Liver (tissue), 9 donors: ENCODE measurements around the gene STEAP2. TPM values are rescaled to one million over a fixed set of nuclear protein-coding genes. Genes with fewer than 3 reads are reported as not detected.

Source experiments
- DNase-seq: peaks from one replicate; pipeline ENCODE4 v3.0.0-alpha.2; 2017; ENCODE audit warnings: low spot score
- H3K27ac ChIP-seq, 2 donors: one replicate each; pipeline ENCODE4 v1.7.0; 2013; ENCODE audit warnings: inconsistent platforms in 2 of 2, low read length in 2 of 2, control low read depth in 1 of 2, low read depth in 1 of 2, mild to moderate bottlenecking in 1 of 2
- H3K27me3 ChIP-seq, 4 donors: one replicate each; pipeline versions ENCODE4 v1.6.1 to v1.7.0; 2013; ENCODE audit warnings: low read length in 3 of 4, inconsistent platforms in 1 of 4, mild to moderate bottlenecking in 1 of 4, moderate library complexity in 1 of 4; ENCODE audit not compliant: control insufficient read depth in 4 of 4, insufficient read depth in 4 of 4
- H3K36me3 ChIP-seq, 4 donors: one replicate each; pipeline versions ENCODE4 v1.6.1 to v1.7.0; 2013; ENCODE audit warnings: low read length in 3 of 4, mild to moderate bottlenecking in 3 of 4, low read depth in 1 of 4, moderate library complexity in 1 of 4; ENCODE audit not compliant: control insufficient read depth in 4 of 4, insufficient read depth in 3 of 4
- H3K4me1 ChIP-seq, 4 donors: one replicate each; pipeline versions ENCODE4 v1.6.1 to v1.7.0; 2013; ENCODE audit warnings: low read length in 3 of 4, mild to moderate bottlenecking in 3 of 4, moderate library complexity in 1 of 4; ENCODE audit not compliant: control insufficient read depth in 4 of 4, insufficient read depth in 4 of 4
- H3K4me3 ChIP-seq, 3 donors: one replicate each; pipeline versions ENCODE4 v1.6.1 to v1.7.0; 2013; ENCODE audit warnings: low read length in 3 of 3, control low read depth in 1 of 3, low read depth in 1 of 3, mild to moderate bottlenecking in 1 of 3
- H3K9ac ChIP-seq, 2 donors: one replicate each; pipeline ENCODE4 v1.7.0; 2013; ENCODE audit warnings: low read length in 2 of 2, mild to moderate bottlenecking in 2 of 2, moderate library complexity in 2 of 2, control low read depth in 1 of 2, low read depth in 1 of 2
- H3K9me3 ChIP-seq, 4 donors: one replicate each; pipeline versions ENCODE4 v1.6.1 to v1.7.0; 2013; ENCODE audit warnings: low read length in 3 of 4; ENCODE audit not compliant: control insufficient read depth in 4 of 4
- CTCF ChIP-seq: fragments of 150-350 bp; IDR thresholded peaks from 2 replicates; pipeline ENCODE4 v1.5.1; 2017; ENCODE audit warnings: improper control_type of control experiment, low read depth, low read length; ENCODE audit not compliant: missing input control
- EGR1 ChIP-seq, 2 donors: IDR thresholded peaks; 2 replicates each; pipeline ENCODE4 v1.6.1; 2016 to 2018; ENCODE audit warnings: antibody characterized with exemption in 2 of 2, low read depth in 2 of 2
- FOXA1 ChIP-seq: IDR thresholded peaks from 2 replicates; pipeline ENCODE4 v1.6.1; 2016; ENCODE audit warnings: antibody characterized with exemption
- FOXA2 ChIP-seq: IDR thresholded peaks from 2 replicates; pipeline ENCODE4 v1.6.1; 2016; ENCODE audit warnings: antibody characterized with exemption
- GABPA ChIP-seq, 2 donors: IDR thresholded peaks in 1 of 2; conservative IDR thresholded peaks in 1 of 2; 2 replicates each; pipeline ENCODE4 v1.6.1; 2016; ENCODE audit warnings: antibody characterized with exemption in 2 of 2, mild to moderate bottlenecking in 1 of 2, moderate library complexity in 1 of 2
- HNF4A ChIP-seq, 2 donors: conservative IDR thresholded peaks; 2 replicates each; pipeline ENCODE4 v1.6.1; 2016; ENCODE audit warnings: antibody characterized with exemption in 2 of 2, mild to moderate bottlenecking in 2 of 2
- HNF4G ChIP-seq: IDR thresholded peaks from 2 replicates; pipeline ENCODE4 v1.6.1; 2016; ENCODE audit warnings: antibody characterized with exemption
- JUND ChIP-seq, 2 donors: IDR thresholded peaks; 2 replicates each; pipeline ENCODE4 v1.6.1; 2016; ENCODE audit warnings: antibody characterized with exemption in 2 of 2
- NR2F2 ChIP-seq: IDR thresholded peaks from 2 replicates; pipeline ENCODE4 v1.6.1; 2016; ENCODE audit warnings: antibody characterized with exemption
- RAD21 ChIP-seq, 2 donors: IDR thresholded peaks; 2 replicates each; pipeline ENCODE4 v1.6.1; 2016; ENCODE audit warnings: antibody characterized with exemption in 2 of 2, mild to moderate bottlenecking in 2 of 2
- REST ChIP-seq: IDR thresholded peaks from 2 replicates; pipeline ENCODE4 v1.6.1; 2016; ENCODE audit warnings: antibody characterized with exemption, mild to moderate bottlenecking
- RXRA ChIP-seq, 2 donors: IDR thresholded peaks; 2 replicates each; pipeline ENCODE4 v1.6.1; 2017 to 2018; ENCODE audit warnings: antibody characterized with exemption in 2 of 2, mild to moderate bottlenecking in 1 of 2
- SP1 ChIP-seq: IDR thresholded peaks from 2 replicates; pipeline ENCODE4 v1.6.1; 2018; ENCODE audit warnings: antibody characterized with exemption, mild to moderate bottlenecking
- TAF1 ChIP-seq: conservative IDR thresholded peaks from 2 replicates; pipeline ENCODE4 v1.6.1; 2016; ENCODE audit warnings: antibody characterized with exemption, mild to moderate bottlenecking
- YY1 ChIP-seq: IDR thresholded peaks from 2 replicates; pipeline ENCODE4 v1.6.1; 2016; ENCODE audit warnings: antibody characterized with exemption, mild to moderate bottlenecking
- WGBS: extraction: QIAGEN DNeasy Blood & Tissue Kit; methylation state at CpG from one replicate; pipeline ENCODE4 v1.1.7; 2013; 5-methylcytosine and 5-hydroxymethylcytosine counted together
- polyA plus RNA-seq, 2 donors: library from polyadenylated mRNA; stranded (reverse) in 1 of 2; unstranded in 1 of 2; fragments of 200-250 nt in 1 of 2; fragments of >200 nt in 1 of 2; fragmentation: Nextera tagmentation in 1 of 2; extraction: Ambion mirVana in 1 of 2; gene quantifications; one replicate each; pipeline versions ENCODE4 v1.2.1 to v1.2.3, GENCODE V29; 2013 to 2015
- total RNA-seq, 2 donors: library from RNA; depleted of rRNA; stranded (reverse); fragments of >200 nt; gene quantifications; one replicate each; pipeline ENCODE4 v1.2.3, GENCODE V29; 2014
- TF ChIP-seq, protein P1 (sequence below): IDR thresholded peaks from 2 replicates; pipeline ENCODE4 v1.6.1; 2016; ENCODE audit warnings: antibody characterized with exemption
- TF ChIP-seq, protein P2 (sequence below): IDR thresholded peaks from 2 replicates; pipeline ENCODE4 v1.6.1; 2016; ENCODE audit warnings: antibody characterized with exemption
- donor health status: healthy.
- donor health status: healthy.
- donor health status: healthy.
- donor health status: healthy.
- donor health status: healthy.

STEAP2 gene
- total and polyA plus RNA-seq, 4 donors = 1.2 to 25.9 (median 5.2) TPM

GRCh38 chr7:90270431-90271178, 59.1 kb downstream of the STEAP2 start (continued):
- TF ChIP-seq REST (peak; percentile 55), YY1 (no peak), NR2F2 (no peak), SP1 (peak; percentile 45), HNF4A (conservative IDR thresholded peaks at IDR 0.05) (peak; percentile 44 to 69), HNF4G (no peak), EGR1 (IDR thresholded peaks at IDR 0.05; ENCODE audit: low read depth in 2 of 2) (no peak), RXRA (IDR thresholded peaks at IDR 0.05) (peak; percentile 38 to 77)
- TF ChIP-seq, protein P1, sequence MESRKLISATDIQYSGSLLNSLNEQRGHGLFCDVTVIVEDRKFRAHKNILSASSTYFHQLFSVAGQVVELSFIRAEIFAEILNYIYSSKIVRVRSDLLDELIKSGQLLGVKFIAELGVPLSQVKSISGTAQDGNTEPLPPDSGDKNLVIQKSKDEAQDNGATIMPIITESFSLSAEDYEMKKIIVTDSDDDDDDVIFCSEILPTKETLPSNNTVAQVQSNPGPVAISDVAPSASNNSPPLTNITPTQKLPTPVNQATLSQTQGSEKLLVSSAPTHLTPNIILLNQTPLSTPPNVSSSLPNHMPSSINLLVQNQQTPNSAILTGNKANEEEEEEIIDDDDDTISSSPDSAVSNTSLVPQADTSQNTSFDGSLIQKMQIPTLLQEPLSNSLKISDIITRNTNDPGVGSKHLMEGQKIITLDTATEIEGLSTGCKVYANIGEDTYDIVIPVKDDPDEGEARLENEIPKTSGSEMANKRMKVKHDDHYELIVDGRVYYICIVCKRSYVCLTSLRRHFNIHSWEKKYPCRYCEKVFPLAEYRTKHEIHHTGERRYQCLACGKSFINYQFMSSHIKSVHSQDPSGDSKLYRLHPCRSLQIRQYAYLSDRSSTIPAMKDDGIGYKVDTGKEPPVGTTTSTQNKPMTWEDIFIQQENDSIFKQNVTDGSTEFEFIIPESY = no peak
- TF ChIP-seq, protein P2, sequence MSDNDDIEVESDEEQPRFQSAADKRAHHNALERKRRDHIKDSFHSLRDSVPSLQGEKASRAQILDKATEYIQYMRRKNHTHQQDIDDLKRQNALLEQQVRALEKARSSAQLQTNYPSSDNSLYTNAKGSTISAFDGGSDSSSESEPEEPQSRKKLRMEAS = no peak

- Histone ChIP-seq H3K4me3 (no peak overlapping the region), H3K27ac (no peak overlapping the region), H3K36me3 (no peaks in the 10 kb centered on the region), H3K4me1 (peaks cover 3 to 65% (median 32%) of the 10 kb centered on the region in 4 donors), H3K27me3 (no peaks in the 10 kb centered on the region), H3K9ac (no peak overlapping the region), H3K9me3 (no peaks in the 10 kb centered on the region)
- WGBS = 57% methylated on average over 2 of the region's 2 CpGs
- TF ChIP-seq TAF1 = no peak
- TF ChIP-seq JUND (IDR thresholded peaks at IDR 0.05) = no peak
- no peak for DNase-seq
Observed at GRCh38 chr7:90271753-90272152, 60.2 kb downstream of the STEAP2 start.

- Histone ChIP-seq H3K4me3 (no peak overlapping the region), H3K4me1 (peaks cover 3 to 60% (median 30%) of the 10 kb centered on the region in 4 donors), H3K36me3 (no peaks in the 10 kb centered on the region), H3K9me3 (no peaks in the 10 kb centered on the region), H3K27ac (no peak overlapping the region), H3K9ac (no peak overlapping the region), H3K27me3 (no peaks in the 10 kb centered on the region)
- DNase-seq = no peak
- TF ChIP-seq, protein P2 = no peak
- TF ChIP-seq REST = no peak
- TF ChIP-seq TAF1 = no peak
- TF ChIP-seq FOXA1 = no peak
- TF ChIP-seq RAD21 (IDR thresholded peaks at IDR 0.05) = no peak
- no peak for TF ChIP-seq CTCF
- no peak for TF ChIP-seq FOXA2
- TF ChIP-seq GABPA (IDR thresholded peaks at IDR 0.05 in 1 of 2, conservative IDR thresholded peaks at IDR 0.05 in 1 of 2) = no peak
- TF ChIP-seq EGR1 (IDR thresholded peaks at IDR 0.05; ENCODE audit: low read depth in 2 of 2) = no peak
- TF ChIP-seq HNF4A (conservative IDR thresholded peaks at IDR 0.05) = no peak
- TF ChIP-seq YY1 = no peak
- no peak for TF ChIP-seq JUND (IDR thresholded peaks at IDR 0.05)
- TF ChIP-seq RXRA (IDR thresholded peaks at IDR 0.05) = no peak
- 91% methylated on average over 2 of the region's 2 CpGs for WGBS
Observed at GRCh38 chr7:90272242-90272641, 60.7 kb downstream of the STEAP2 start.
